ENCODE data around the gene SMIM1.
"Not testable (repeated sequence)": the region's sequence is repeated elsewhere in the genome, so short reads cannot be mapped to it uniquely, and the experiment has no call there.

Gene SMIM1

GRCh38 chr1:3799976-3800685 lies 27.6 kb downstream of the SMIM1 start:
- no peaks in the 10 kb centered on the region for H3K27me3 ChIP-seq (ENCODE audit: control insufficient read depth, insufficient read depth, low read length)
- H3K9ac ChIP-seq = no peak overlapping the region
- no peak overlapping the region for H2AFZ ChIP-seq
- H3K27ac ChIP-seq = no peak overlapping the region
- no peaks in the 10 kb centered on the region for H3K36me3 ChIP-seq (ENCODE audit: control insufficient read depth, insufficient read depth, low read length)
- TF ChIP-seq, protein P1, sequence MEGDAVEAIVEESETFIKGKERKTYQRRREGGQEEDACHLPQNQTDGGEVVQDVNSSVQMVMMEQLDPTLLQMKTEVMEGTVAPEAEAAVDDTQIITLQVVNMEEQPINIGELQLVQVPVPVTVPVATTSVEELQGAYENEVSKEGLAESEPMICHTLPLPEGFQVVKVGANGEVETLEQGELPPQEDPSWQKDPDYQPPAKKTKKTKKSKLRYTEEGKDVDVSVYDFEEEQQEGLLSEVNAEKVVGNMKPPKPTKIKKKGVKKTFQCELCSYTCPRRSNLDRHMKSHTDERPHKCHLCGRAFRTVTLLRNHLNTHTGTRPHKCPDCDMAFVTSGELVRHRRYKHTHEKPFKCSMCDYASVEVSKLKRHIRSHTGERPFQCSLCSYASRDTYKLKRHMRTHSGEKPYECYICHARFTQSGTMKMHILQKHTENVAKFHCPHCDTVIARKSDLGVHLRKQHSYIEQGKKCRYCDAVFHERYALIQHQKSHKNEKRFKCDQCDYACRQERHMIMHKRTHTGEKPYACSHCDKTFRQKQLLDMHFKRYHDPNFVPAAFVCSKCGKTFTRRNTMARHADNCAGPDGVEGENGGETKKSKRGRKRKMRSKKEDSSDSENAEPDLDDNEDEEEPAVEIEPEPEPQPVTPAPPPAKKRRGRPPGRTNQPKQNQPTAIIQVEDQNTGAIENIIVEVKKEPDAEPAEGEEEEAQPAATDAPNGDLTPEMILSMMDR (IDR thresholded peaks at IDR 0.05) = no peak
- peaks cover 6% of the 10 kb centered on the region for H3K79me2 ChIP-seq
- peaks cover 3% of the 10 kb centered on the region for H3K4me1 ChIP-seq
- H3K4me2 ChIP-seq (ENCODE audit: low read length) = no peak overlapping the region
- H3K4me3 ChIP-seq (ENCODE audit: low read depth, low read length) = no peak overlapping the region
- H3K9me3 ChIP-seq (ENCODE audit: control insufficient read depth, low read length) = no peaks in the 10 kb centered on the region

DNA sequence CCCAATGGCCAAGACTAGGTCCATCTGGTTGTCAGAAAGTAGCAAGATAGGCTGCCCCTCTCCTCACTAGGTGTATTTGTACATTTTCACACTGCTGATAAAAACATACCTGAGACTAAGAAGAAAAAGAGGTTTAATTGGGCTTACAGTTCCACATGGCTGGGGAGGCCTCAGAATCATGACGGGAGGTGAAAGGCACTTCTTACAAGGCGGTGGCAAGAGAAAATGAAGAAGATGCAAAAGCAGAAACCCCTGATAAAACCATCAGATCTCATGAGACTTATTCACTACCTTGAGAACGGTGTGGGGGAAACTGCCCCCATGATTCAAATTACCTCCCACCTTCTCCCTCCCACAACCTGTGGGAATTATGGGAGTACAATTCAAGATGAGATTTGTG lies 28.2 kb downstream of the SMIM1 start:
- H3K4me1 ChIP-seq = not testable (repeated sequence)

DNA sequence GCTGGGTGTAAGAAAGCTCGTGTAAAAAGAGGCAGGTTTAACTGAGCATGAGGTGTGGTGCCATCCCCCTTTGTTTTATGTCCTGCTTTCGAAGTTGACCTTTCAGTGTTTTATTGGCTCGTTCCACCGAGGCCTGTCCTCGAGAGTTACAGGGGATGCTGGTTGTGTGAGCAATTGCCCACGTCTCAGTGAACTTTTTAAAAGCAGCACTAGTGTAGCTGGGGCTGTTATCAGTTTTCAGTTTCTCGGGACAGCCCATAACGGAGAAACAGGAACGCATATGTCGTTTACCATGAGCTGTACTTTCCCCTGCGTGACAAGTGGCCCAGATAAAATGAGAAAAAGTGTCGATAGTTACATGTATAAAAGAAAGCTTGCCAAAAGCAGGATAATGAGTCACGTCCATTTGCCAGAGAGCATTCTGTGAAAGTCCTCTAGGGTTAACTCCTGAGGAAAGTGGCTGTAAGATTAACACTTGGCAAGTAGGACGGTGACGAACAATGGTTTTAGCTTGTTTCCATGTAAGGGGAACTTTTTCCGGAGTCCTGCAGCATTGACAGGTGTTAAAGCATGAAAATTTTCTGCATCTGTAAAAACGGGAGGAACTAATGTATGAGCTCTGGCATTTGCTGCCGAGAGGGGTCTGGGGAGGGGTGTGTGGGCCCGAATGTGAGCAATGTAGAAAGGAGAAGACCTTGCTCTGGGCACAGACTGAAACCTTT lies 31.5 kb downstream of the SMIM1 start:
- Histone ChIP-seq H3K36me3 (ENCODE audit: control insufficient read depth, insufficient read depth, low read length) (no peaks in the 10 kb centered on the region), H3K27ac (no peak overlapping the region), H3K4me1 (no peaks in the 10 kb centered on the region), H3K27me3 (ENCODE audit: control insufficient read depth, insufficient read depth, low read length) (no peaks in the 10 kb centered on the region), H3K4me3 (ENCODE audit: low read depth, low read length) (no peak overlapping the region), H3K9ac (no peak overlapping the region), H3K4me2 (ENCODE audit: low read length) (no peak overlapping the region), H3K9me3 (ENCODE audit: control insufficient read depth, low read length) (no peaks in the 10 kb centered on the region), H3K79me2 (no peaks in the 10 kb centered on the region), H2AFZ (no peak overlapping the region)
- TF ChIP-seq, protein P1 (IDR thresholded peaks at IDR 0.05) = no peak

More for the DNA sequence above, 28.2 kb downstream of the SMIM1 start:
- not testable (repeated sequence) for H3K36me3 ChIP-seq (ENCODE audit: control insufficient read depth, insufficient read depth, low read length); H3K9me3 ChIP-seq (ENCODE audit: control insufficient read depth, low read length); H3K27ac ChIP-seq; H3K4me3 ChIP-seq (ENCODE audit: low read depth, low read length); H3K27me3 ChIP-seq (ENCODE audit: control insufficient read depth, insufficient read depth, low read length); H2AFZ ChIP-seq; H3K79me2 ChIP-seq; H3K9ac ChIP-seq; H3K4me2 ChIP-seq (ENCODE audit: low read length)

DNA sequence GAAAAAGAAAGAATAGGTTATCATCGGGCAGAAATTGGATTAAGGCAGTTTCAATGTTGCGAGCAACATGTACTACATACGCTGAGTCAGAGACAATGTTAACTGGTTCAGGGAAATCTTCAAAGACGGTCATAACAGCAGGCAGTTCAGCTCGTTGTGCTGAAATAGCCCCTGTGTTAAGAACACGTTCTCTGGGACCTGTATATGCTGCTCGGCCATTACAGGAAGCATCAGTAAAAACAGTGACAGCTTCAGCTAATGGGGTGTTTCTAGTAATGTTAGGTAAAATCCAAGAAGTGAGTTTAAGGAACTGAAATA lies 32.0 kb downstream of the SMIM1 start:
- not testable (repeated sequence) for H3K4me1 ChIP-seq; H2AFZ ChIP-seq; H3K79me2 ChIP-seq; H3K36me3 ChIP-seq (ENCODE audit: control insufficient read depth, insufficient read depth, low read length); H3K9ac ChIP-seq; H3K4me3 ChIP-seq (ENCODE audit: low read depth, low read length); H3K4me2 ChIP-seq (ENCODE audit: low read length); H3K27me3 ChIP-seq (ENCODE audit: control insufficient read depth, insufficient read depth, low read length); H3K9me3 ChIP-seq (ENCODE audit: control insufficient read depth, low read length); H3K27ac ChIP-seq

DNA sequence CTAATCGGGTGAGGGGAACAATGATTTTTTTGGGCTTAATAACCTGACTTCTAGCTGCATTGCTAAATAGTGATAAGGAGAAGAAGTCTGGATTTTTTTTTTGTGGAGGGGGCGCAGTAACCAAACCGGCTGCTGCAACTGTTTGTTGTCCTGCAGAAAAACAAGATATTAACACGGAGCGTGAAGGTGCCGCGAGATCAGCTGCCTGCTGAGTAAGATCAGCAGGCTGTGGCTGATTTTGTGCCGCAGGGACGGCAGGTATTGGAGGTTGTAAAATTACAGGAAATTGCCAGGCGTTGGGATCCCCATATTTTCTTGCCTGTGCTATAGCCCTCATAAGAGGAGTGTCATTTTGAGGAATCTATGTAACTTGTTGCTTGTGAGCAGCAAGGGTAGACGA lies 32.5 kb downstream of the SMIM1 start:
- H3K36me3 ChIP-seq (ENCODE audit: control insufficient read depth, insufficient read depth, low read length) = no peaks in the 10 kb centered on the region
- no peaks in the 10 kb centered on the region for H3K4me1 ChIP-seq
- no peak overlapping the region for H3K9ac ChIP-seq
- H3K9me3 ChIP-seq (ENCODE audit: control insufficient read depth, low read length) = no peaks in the 10 kb centered on the region
- TF ChIP-seq, protein P1 (IDR thresholded peaks at IDR 0.05) = no peak
- H3K27me3 ChIP-seq (ENCODE audit: control insufficient read depth, insufficient read depth, low read length) = no peaks in the 10 kb centered on the region
- no peak overlapping the region for H3K27ac ChIP-seq
- no peak overlapping the region for H3K4me2 ChIP-seq (ENCODE audit: low read length)
- no peak overlapping the region for H3K4me3 ChIP-seq (ENCODE audit: low read depth, low read length)
- no peaks in the 10 kb centered on the region for H3K79me2 ChIP-seq
- H2AFZ ChIP-seq = no peak overlapping the region
